Epithelial cell of proximal tubule (primary cell): ENCODE data around the gene PCDHGA6. TPM values are rescaled to one million over a fixed set of nuclear protein-coding genes. Genes with fewer than 3 reads are reported as not detected.

Source experiments
- DNase-seq: peaks from one replicate; pipeline ENCODE4 v3.0.0-alpha.2; 2011; ENCODE audit warnings: low read depth
- H3K4me3 ChIP-seq: 2 replicates; pipeline ENCODE4 v1.5.1; 2011; ENCODE audit warnings: low read depth, mild to moderate bottlenecking, low read length
- CTCF ChIP-seq: conservative IDR thresholded peaks from 2 replicates; pipeline ENCODE4 v1.5.1; 2012; ENCODE audit warnings: low read depth, mild to moderate bottlenecking, low read length
- total RNA-seq: library from RNA; depleted of rRNA; stranded (reverse); fragments of >200 nt; gene quantifications from 2 replicates; pipeline ENCODE4 v1.2.3, GENCODE V29; 2015

Gene PCDHGA6
- total RNA-seq, 1 donor from 2014 or later, result 0.35 TPM

- peak within 1 kb of the TSS; percentile 32 for H3K4me3 ChIP-seq
- TF ChIP-seq CTCF, result peak; percentile 52
- DNase-seq, result no peak
Observed at GRCh38 chr5:141354900-141355469, 18.7 kb upstream of the PCDHGA6 start, which contains the start of gene PCDHGA4. Gene PCDHGA4, plus strand, starts transcription at chr5:141355021. Its CDS starts 87 bp downstream, at chr5:141355108.

- H3K4me3 ChIP-seq, result no peak overlapping the region
- no peak for DNase-seq
- TF ChIP-seq CTCF, result no peak
Observed at GRCh38 chr5:141355641-141356040, 18.1 kb upstream of the PCDHGA6 start.

GRCh38 chr5:141356133-141356532, 17.6 kb upstream of the PCDHGA6 start:
- no peak for DNase-seq
- TF ChIP-seq CTCF, result no peak
- H3K4me3 ChIP-seq, result no peak overlapping the region

GRCh38 chr5:141356950-141357349, 16.7 kb upstream of the PCDHGA6 start:
- no peak for TF ChIP-seq CTCF
- H3K4me3 ChIP-seq, result no peak overlapping the region

GRCh38 chr5:141359790-141360426, 13.8 kb upstream of the PCDHGA6 start, which contains the start of gene PCDHGB2:
Gene PCDHGB2, plus strand, starts transcription at chr5:141359994. Its CDS starts 142 bp downstream, at chr5:141360136.
- peak; percentile 55 for TF ChIP-seq CTCF
- DNase-seq, result no peak
- peak within 1 kb of the TSS; percentile 47 for H3K4me3 ChIP-seq

More at GRCh38 chr5:141356950-141357349, 16.7 kb upstream of the PCDHGA6 start:
- DNase-seq, result no peak

GRCh38 chr5:141360685-141361084, 13.0 kb upstream of the PCDHGA6 start:
- DNase-seq, result no peak
- no peak for TF ChIP-seq CTCF
- H3K4me3 ChIP-seq, result no peak overlapping the region
